GM19468 (cell line): Measurements from ENCODE around the gene BTBD2.

ENCODE experiments used
- ATAC-seq: cut with Tn5 transposase; IDR thresholded peaks from one replicate; pipeline ENCODE4 v1.9.1; 2021; ENCODE audit warnings: mild to moderate bottlenecking, moderate library complexity, moderate number of reproducible peaks; ENCODE audit not compliant: unreplicated experiment; ENCODE audit errors: extremely low read depth

The BTBD2 gene

DNA sequence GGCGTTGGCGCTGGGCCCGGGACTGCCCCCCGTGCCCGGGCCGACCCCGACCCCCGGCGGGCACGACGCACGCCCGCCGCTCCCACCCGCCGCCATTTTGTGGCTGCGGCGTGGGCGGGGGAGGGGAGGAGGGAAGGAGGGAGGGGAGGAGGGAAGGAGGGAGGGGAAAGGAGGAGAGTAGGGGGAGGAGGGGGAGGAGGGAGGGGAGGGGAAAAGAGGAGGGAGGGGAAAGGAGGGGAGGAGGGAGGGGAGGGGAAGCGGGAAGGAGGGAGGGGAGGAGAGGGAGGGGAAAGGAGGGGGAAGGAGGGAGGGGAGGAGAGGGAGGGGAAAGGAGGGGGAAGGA is at the start of gene BTBD2:
Gene BTBD2 (minus strand): TSS at position 107 of the 343 bp plus-strand sequence. CDS start 11 bp downstream, at position 96.
- ATAC-seq, result no peak

DNA sequence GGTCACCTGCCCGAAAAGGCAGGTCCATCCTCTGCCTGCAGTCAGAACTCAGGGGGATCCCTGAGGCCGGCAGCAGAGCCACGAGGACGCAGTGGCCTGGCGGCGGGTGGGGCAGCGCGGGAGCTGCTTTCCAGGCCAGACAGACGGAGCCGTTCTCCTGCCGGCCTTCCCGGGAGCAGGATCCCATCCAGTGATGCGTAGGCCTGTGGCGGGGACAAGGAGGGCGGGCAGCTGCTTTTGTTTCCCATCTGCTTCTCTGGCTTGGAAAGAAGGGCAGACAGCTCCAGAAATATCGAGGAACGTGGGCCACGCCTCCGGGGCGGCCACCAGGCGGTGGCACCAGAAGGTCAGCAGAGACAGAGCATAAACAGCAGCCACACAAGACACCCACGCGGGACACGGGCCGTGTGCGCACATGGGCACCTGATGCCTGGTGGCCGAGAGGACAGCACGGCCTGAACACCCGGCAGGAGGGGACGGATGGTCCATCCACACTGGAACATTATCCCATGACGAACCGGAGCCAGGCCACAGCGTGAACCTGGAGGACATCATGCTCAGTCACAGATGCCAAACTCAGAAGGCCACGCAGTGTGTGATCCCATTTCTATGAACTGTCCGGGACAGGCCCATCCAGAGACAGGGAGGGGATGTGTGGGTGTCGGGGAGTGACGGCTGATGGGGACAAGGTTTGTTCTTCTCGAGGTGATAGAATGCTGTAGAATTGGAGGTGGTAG is 49.4 kb upstream of the BTBD2 start:
- no peak for ATAC-seq

DNA sequence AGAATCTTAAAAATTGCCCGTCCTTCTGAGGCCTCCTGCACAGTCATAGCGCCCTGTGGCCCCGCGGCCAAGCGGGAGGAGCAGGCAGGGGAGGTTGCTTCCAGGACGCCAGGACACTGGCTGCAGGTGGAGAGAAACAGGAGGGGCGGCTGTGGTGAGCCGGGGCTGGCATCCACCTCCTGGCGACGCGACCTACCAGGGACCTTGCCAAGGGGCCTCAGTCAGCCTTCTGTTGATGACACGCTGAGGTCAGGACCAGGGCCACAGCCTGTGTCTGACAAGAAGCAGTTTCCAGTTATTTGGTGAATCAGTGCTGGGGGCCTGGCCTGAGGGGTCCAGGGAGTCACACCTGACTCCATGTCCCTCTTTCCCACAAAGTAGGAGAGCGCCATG is 48.9 kb upstream of the BTBD2 start:
- no peak for ATAC-seq

DNA sequence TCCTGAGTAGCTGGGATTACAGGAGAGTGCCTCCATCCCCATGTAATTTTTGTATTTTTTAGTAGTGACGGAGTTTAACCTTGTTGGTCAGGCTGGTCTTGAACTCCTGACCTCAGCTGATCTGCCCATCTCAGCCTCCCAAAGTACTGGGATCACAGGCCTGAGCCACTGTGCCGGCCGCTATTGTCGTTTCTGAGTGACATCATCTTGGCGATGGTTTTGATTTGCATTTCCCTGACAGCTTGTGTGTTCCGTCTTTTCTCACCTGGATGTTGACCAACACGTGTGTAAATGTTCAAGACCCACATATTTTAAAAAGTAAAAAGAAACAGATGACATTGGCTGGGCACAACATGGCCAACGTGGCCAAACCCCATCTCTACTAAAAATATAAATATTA is 48.3 kb upstream of the BTBD2 start:
- no peak for ATAC-seq

DNA sequence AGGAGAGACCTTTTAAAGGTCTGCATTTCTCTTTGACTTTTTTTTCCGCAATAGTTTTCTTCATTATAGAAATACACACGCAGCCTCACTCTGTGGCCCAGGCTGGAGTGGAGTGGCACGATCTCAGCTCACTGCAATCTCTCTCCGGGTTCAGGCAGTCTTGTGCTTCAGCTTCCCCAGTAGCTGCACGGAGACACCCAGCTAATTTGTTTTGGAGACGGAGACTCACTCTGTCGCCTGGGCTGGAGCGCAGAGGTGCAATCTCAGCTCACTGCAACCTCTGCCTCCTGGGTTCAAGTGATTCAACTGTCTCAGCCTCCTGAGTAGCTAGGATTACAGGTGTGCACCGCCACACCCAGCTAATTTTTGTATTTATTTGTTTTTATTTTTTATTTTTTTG is 47.3 kb upstream of the BTBD2 start:
- ATAC-seq, result no peak

DNA sequence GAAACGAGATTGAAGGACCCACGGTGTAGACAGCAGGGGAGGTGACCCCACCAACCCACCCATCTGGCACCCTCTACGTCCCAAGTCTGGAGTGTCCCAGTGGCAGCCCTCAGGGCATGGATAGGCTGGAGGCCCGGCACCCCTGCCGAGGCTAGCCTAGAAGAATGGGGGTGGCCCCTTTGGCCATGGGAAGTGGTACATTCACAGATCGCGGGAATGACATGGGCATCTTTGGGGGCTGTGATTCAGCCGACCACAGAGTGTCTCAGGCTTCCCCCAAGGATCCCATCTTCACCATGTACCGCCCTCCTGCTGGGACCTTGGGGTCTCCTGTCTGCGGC is 46.8 kb upstream of the BTBD2 start:
- ATAC-seq, result no peak

DNA sequence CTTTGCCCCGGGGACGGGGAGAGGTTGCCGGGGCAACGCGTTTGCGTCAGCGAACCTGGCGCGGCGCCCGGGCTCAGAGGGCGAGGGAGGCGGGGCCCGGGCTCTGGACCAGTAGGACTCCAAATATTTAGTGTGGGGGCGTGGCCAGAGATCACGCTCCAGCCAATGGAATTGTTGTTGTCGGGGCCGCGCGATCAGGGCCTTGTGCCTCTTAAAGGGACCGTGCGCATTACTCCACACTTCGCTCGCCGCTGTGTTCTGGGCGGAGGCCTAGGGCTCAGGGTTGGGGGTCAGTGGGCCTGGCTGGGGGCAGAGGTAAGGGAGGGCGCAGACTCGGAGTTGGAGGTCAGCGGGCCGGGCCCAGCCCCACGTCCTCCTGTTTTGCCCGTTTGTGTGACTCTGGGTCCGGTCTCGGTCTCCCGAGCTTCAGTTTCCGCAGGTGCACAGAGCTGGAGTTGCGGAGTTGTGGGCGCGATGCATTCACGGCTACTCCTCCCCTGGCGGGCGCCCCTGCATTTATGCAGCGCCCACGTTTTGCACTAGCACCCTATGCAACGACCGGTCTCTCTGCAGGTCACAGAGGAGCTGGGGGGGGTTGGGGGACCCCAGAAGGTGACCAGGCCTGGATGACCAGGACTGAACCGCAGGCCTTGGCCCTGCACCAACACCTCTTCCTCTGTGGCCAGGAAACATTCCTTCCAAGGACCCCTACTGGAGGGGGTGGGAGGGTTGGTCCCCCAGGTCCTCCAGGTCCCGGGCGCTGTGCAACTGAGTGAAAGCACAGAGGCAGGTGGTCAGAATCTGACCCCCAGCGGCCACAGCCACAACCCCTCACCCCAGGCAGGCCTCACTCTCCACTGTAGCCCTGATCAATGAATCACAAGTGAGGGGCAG is 46.2 kb upstream of the BTBD2 start:
- peak; percentile 78 for ATAC-seq

DNA sequence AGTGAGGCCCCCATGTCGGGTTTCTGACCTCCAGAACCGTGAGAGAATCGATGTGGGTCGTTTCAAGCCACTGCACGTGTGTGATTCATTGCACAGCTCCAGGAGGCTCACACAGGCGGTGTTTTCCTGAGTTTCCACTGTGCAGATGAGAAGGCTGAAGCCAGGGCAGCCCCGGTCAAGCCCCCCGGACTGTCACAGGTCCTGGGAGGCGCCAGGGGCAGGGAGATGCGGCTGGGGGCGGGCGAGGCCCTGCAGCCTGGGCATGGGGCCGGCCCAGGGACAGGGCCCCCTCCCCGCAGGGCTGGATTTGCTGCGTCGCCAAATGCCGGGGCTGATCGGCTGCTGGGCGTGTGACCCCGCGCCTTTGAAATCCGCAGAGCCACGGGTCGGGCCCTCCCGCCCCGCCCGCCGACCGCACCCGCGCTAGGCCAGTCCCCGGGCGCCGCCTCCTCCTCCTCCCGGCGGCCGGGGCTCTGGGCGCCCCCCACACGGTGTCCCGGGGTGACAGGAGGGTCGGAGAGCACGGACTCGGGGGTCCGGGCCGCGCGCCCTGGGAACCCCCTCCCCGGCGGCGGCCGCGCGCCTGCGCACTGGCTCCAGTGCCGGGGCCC is 45.5 kb upstream of the BTBD2 start:
- no peak for ATAC-seq

DNA sequence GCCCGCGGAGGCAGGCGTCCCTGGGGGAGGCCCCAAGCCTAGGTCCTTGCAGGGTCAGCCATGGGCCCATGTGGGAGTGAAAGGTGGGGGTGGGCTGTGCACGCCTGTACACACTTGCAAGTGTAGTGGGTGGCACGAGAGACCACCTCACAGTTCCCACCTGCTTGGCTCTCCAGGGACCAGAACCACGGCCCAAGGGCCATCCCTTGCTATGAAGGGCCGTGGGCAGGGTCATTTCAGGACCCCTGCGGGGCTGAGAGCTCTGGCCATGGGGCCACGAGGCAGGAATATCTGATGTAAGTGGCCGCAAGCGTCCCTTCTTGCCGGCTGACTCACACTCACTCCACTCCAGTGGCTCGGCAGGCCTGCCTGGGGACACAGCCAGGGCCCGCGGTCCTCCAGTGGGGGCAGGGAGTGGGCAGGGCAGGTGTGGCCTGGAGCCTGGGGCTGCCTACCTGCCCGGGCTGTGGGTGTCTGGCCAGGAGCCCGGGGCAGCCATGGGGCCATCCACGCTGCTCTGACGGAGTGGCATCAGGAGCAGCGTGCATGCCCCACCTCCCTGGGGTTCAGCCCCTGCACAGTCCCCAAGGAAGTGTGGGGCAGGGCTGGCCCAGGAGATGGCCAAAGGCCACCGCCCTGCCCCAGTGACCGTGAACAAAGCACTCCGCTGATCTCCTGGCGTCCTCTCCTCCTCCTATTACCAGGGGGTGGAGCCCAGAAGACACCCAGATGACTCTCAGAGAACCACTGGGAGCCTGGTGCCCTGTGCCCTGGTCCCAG is 44.1 kb upstream of the BTBD2 start:
- ATAC-seq, result no peak

DNA sequence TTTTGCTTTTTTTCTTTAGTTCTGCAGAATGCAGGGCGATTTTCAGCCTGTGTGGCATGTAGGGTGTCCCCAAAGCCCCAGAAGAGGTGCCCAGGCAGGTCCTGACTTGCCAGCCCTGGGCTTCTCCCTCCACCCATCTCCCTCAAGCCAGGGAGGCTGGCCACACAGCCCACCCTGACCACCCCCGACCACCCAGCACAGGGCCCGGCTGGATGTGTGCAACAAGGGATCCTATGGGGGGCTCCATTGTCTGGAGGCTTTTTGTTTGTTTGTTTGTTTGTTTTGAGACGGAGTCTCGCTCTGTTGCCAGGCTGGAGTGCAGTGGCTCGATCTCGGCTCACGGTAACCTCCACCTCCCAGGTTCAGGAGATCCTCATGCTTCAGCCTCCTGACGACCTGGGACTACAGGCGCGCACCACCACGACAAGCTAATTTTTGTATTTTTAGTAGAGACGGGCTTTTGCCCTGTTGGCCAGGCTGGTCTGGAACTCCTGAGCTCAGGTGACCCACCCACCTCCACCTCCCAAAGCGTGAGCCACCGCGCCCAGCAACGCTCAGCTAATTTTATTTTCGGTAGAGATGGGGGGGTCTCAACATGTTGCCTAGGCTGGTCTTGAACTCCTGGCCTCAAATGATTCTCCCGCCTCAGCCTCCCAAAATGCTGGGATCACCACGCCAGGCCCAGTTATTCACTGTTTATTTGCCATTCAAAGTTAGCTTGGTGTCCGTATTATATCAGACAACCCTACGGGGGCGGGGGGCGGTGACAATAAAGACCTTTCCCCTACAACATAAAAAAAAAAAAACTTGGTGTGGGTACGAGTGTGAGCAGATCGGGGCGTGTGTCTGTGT is 43.3 kb upstream of the BTBD2 start:
- ATAC-seq, result no peak

DNA sequence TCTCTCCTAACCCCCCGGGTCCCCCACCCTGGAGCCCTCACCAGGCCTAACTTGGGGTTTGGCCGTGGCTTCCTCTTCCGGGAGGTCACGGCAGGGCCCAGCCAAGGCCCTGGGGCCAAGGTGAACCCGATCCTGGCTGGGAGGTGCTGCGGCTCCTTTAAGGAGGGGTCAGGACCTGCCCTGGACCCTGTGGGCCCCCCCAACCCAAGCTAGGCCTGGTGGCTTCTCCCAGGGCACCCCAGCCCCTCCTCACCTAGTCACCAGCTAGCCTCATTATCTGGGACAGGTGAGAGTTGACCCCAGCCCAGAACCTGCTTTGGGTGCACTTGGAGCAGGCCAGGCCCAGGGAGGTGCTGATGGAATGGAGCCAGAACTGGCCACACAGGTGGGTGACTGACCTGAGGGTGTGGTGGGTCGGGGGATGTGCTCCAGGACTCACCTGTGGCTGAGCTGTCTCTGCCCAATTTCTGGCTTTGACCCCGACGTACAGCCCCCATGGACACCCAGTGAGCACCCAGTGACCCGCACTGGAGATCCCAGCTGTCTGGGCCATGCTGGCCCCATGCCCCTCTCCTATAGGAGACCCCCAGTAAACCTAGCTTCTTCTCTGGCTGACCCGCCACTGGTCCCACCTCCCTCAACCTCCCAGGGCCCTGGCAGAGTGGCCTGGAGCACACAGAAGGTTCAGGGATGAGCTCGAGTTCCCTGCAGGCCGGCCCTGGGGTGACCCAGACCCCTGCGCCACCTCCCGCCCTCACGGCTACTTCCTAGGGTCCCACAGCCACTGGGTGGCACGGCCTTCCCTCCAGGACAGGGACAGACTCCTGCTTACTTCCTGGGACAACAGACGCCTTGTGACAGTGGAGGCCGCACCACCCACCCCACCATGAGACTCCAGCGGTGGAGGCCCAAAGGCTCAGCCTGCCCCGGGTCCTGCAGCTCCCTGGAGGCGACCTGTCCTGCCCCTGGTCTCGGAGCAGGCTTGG is 42.3 kb upstream of the BTBD2 start:
- ATAC-seq, result no peak

DNA sequence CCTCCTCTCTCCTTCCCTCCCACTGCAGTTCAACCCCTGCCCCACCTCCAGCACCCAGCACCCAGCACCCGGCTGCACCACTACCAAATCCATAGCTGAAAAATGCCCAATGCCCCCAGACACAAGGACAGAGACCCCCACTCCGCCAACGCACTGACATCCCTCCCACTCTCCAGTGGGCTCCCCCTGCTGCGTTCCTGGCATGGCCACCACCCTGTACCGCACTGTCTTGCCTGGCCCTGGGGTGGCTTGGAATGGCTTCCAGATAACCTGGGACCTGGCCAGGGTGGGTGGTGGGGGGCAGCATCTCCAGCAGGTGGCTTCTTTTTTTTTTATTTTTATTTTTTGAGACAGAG is 41.3 kb upstream of the BTBD2 start:
- no peak for ATAC-seq

DNA sequence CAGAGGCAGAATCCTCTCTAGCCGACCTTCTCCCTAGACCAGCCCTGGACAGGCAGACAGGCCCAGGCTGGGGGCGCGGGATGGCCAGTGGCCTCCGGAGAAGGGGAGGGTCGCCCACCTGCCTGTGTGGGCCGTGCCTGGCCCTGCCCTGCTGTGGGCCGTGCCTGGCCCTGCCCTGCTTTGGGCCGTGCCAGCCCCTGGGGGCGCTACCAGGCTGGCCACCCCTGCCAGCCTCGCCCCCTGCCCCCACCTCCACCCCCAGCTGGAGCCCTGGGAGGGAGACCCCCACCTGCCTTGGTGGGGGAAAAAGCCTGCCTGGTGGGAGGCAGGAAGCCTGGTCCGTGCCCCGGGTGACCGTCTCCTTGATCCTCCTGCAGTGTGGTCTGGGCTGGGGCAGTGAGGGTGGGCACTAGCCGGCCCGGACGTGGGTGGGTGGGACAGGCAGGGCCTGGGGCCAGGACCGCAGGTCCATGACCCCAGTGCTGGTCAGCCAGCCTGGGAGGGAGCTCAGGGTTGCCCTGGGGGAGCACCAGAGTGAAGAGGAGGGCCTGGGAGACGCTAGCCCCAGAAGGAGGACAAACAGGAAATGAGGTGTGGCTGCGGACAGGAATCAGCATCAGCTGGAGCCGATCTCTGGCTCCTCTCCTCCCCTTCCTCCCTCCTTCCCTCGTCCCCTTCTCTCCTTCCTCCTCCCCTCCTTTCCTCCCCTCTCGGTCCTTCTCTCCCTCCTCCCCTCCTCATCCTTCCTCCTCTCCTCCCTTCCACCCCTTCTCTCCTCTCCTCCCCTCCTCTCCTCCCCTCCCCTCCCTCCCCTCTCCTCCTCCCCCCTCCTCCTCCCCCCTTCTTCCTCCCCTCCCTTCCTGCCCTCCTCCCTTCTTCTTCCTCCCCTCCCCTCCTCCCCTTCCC is 40.7 kb upstream of the BTBD2 start:
- ATAC-seq, result no peak

DNA sequence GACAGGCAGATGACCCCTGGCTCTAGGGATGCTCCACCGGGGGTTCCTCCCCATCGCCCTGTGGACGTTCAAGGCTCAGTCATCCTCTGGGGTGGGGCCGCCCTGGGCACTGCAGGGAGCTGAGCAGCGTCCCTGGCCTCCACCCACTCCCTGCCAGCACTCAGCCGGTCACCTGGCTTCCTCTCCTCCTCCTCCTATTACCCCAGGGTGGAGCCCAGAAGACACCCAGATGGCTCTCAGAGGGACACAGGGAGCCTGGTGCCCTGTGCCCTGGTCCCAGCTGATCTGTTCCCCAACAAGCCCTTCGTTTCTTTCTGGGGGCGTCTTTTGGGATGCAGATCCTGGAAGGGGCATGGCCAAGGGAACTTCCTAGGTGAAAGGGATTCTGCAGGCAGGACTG is 39.2 kb upstream of the BTBD2 start:
- no peak for ATAC-seq

DNA sequence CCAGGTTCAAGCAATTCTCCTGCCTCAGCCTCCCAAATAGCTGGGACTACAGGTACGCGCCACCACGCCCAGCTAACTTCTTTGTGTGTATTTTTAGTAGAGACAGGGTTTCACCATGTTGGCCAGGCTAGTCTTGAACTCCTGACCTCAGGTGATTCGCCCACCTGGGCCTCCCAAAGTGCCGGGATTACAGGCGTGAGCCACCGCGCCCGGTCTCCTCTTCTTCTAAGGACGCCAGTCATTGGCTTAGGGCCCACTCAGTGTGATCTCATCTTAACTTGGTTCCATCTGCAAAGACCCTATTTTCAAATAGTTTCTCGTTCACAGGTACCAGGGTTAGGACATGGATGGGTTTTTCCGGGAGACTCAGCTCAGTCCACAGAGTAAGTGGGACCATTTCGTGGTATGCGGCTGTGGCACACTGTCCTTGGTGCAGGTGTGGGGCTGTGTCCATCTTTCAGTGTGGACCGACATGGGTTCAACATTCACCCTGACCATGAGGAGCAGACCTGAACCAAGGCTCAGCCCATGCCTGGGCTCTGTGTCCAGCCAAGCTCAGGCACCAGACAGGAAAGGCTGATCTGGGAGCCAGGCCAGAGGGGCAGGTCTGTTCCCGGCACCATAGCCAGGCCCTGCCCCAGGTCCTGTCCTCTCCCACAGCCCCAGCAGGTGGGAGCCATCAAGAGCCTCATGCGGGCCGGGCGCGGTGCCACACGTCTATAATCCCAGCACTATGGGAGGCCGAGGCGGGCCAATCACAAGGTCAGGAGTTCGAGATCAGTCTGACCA is 38.3 kb upstream of the BTBD2 start:
- no peak for ATAC-seq

DNA sequence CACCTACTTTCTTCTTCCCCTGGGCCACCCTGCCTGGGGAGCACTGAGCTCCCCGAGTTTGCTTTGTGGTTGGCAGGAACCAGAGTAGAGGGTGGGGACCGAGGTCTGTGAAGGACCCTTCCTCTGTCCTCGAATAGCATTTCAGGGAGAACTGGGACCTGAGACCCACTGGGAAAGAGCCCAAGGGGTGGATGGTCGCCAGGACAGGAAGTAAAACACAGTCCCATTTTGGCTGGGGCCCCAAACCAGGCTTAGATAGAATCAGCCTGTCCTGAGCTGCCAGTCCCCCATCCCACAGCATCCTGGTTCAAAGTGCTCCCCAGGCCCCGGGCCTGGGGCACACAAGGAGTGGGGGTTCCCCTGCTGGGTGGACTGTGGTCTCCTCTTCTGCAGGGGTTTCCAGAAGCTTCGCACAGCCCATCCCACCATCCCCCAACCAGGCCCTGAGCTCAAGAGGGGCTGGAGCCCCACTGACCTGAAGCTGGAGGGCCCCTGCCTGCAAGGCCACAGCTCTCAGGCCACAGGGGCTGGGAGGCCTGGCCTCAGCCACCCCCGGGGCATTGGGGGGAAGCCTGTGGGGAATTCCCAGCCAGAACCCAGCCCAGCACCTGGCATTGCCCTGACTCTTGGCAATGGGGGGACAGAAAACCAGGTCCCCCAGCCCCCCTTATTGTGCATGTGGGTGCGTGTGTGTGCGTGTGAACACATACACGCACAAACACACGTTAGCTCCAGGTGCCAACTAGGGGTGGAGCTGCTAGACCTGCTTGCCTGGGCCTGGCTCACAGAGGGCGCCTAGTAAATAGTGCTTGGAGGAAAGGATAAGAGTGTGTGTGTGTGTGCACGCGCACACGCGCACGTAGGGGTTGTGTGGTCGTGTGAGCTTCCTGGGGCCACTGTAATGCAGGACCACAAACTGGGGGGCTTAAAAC is 36.5 kb upstream of the BTBD2 start:
- ATAC-seq, result no peak
